ENCODE results near the gene SH3PXD2A. TPM values are rescaled to one million over a fixed set of nuclear protein-coding genes. Genes with fewer than 3 reads are reported as not detected.
"Not testable (repeated sequence)": the region's sequence is repeated elsewhere in the genome, so short reads cannot be mapped to it uniquely, and the experiment has no call there.

SH3PXD2A gene
- total RNA-seq, 1 donor from 2014 or later: 51.3 TPM

DNA sequence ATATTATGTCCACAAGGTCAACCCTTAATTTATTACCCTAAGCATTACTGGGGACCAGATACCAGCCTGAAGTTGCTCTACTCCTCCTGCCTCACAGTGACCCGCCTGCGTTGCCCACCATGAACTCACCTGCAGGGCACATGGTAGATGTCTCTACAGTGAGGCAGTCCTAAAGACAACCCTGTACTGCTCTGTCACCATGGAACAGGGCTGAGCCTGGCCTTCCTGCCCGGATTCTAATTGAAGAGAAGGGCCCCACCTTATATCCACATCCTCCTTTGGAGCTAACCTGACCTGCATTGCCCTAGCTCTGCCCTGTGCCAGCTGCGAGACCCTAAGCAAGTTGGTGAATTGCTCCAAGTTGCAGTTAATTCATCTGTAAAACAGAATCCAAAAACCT lies 4.1 kb downstream of the SH3PXD2A start:
- peak; percentile 45 for DNase-seq (ENCODE audit: low spot score)

- no peak for DNase-seq (ENCODE audit: low spot score)
Measured at GRCh38 chr10:103850572-103850895, 4.8 kb downstream of the SH3PXD2A start.

- DNase-seq (ENCODE audit: low spot score): no peak
Measured at GRCh38 chr10:103849880-103850571, 5.3 kb downstream of the SH3PXD2A start.

DNA sequence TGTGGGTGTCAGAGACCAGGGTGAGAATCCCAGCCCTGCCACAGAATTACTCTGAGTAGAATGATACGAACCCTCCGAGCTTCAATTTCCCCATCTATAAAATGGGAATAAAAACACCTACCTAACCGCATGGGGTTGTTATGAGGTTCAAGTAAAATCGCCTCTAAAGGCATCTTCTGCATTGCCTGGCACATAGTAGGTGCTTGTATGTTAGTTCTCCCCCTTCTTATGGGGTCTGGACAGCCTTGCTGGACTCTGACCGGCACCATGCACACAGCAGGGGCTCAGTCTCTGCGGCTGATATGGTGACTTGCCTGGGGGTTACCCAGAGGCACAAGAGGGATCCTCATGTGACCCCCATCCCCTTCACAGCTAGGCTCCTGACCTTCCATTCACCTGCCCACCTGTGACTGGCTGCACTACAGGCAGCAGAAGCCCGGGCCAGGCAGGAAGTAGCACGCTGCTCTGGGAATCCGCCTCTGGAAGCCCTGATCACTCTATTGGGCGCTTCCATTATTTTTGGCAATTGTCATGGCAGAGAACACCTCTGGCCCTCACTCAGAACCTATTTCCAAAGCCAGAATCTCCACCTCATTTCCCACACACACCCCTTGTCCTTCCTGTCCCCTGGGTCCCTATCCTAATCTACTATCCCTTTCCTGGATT lies 6.0 kb downstream of the SH3PXD2A start:
- no peak for DNase-seq (ENCODE audit: low spot score)

GRCh38 chr10:103847909-103848468 lies 7.4 kb downstream of the SH3PXD2A start:
- no peak for DNase-seq (ENCODE audit: low spot score)

GRCh38 chr10:103847346-103847745 lies 8.0 kb downstream of the SH3PXD2A start:
- no peak for DNase-seq (ENCODE audit: low spot score)

GRCh38 chr10:103845972-103846371 lies 9.4 kb downstream of the SH3PXD2A start:
- no peak for DNase-seq (ENCODE audit: low spot score)

- not testable (repeated sequence) for DNase-seq (ENCODE audit: low spot score)
Measured at GRCh38 chr10:103845346-103845745, 10.0 kb downstream of the SH3PXD2A start.

DNA sequence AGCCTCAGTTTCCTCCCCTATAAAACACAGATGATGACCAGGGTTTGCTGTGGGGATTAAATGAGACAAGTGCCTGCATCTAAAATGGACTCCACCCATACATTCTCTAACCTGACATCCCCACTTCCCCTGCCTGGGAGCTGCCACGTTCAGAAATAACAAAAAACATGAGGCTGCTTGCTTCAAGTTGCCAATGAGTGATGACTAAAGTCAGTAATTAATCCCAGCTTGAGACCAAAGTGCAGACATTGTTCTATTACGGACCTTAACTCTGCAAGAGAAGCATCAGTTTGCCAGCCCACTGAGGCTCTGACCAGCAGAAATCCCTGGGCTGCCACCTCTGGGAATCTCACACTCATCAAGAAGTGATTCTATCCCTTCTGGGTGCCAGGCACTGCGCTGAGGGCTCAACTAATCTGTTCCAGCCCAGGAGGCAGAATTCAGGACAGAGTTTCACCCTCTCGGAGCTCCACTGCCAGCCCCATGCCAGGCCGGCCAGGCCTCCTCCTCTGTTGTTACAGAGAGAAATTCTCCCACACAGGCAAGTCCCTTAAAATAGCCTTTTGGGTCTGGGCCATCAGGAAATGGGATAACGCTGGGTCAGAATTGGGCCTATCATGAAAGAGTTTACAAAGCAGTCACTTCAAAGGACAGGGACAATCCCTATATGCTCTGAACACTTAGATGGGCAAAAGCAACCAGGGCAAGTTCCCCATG lies 11.4 kb downstream of the SH3PXD2A start:
- DNase-seq (ENCODE audit: low spot score): peak; percentile 87

DNA sequence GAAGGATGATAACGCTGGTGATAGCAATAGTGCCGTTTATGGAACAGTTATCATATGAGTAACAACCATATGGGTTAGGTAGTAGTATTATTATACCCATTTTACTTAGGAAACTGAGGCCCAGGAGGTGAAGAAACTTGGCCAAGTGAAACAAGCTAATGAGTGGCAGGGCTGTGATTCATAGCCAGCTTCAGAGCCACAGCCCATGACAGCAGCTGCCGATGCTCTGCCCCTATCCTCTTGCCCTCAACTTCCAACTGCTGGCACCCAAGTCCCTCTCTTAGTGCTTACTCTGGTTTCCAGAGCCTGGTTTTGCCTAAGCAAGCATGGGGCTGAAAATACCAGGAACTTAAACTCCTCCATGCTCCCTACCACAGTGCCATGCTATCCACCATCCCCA lies 12.3 kb downstream of the SH3PXD2A start:
- no peak for DNase-seq (ENCODE audit: low spot score)

- no peak for DNase-seq (ENCODE audit: low spot score)
Measured at GRCh38 chr10:103842605-103843004, 12.8 kb downstream of the SH3PXD2A start.

- no peak for DNase-seq (ENCODE audit: low spot score)
Measured at GRCh38 chr10:103841519-103841918, 13.9 kb downstream of the SH3PXD2A start.

- DNase-seq (ENCODE audit: low spot score): no peak
Measured at GRCh38 chr10:103840740-103841070, 14.7 kb downstream of the SH3PXD2A start.

- DNase-seq (ENCODE audit: low spot score): no peak
Measured at GRCh38 chr10:103839872-103840739, 15.3 kb downstream of the SH3PXD2A start.

GRCh38 chr10:103839519-103839871 lies 15.9 kb downstream of the SH3PXD2A start:
- DNase-seq (ENCODE audit: low spot score): no peak

GRCh38 chr10:103838862-103839518 lies 16.4 kb downstream of the SH3PXD2A start:
- no peak for DNase-seq (ENCODE audit: low spot score)

- no peak for DNase-seq (ENCODE audit: low spot score)
Measured at GRCh38 chr10:103838070-103838395, 17.3 kb downstream of the SH3PXD2A start.

GRCh38 chr10:103837370-103838069 lies 17.9 kb downstream of the SH3PXD2A start:
- DNase-seq (ENCODE audit: low spot score): no peak

- no peak for DNase-seq (ENCODE audit: low spot score)
Measured at GRCh38 chr10:103836861-103837260, 18.5 kb downstream of the SH3PXD2A start.

- no peak for DNase-seq (ENCODE audit: low spot score)
Measured at GRCh38 chr10:103836273-103836672, 19.1 kb downstream of the SH3PXD2A start.

Data from mesenteric fat pad (tissue), 1 donor.